Ishikawa (cell line): ENCODE data around the gene THSD1.

ENCODE experiments used
- CEBPB ChIP-seq: IDR thresholded peaks from 2 replicates; pipeline ENCODE4 v1.6.1; 2012
- CREB1 ChIP-seq: IDR thresholded peaks from 2 replicates; pipeline ENCODE4 v1.6.1; 2012; ENCODE audit warnings: low read depth
- EGR1 ChIP-seq: IDR thresholded peaks from 2 replicates; pipeline ENCODE4 v1.6.1; 2012
- EP300 ChIP-seq: IDR thresholded peaks from 2 replicates; pipeline ENCODE4 v1.6.1; 2012; ENCODE audit warnings: borderline replicate concordance
- FOXM1 ChIP-seq: IDR thresholded peaks from 2 replicates; pipeline ENCODE4 v1.6.1; 2012; ENCODE audit warnings: low read depth, borderline replicate concordance
- NFIC ChIP-seq: IDR thresholded peaks from 2 replicates; pipeline ENCODE4 v1.6.1; 2012
- RAD21 ChIP-seq: IDR thresholded peaks from 2 replicates; pipeline ENCODE4 v1.6.1; 2012; ENCODE audit warnings: low read depth
- REST ChIP-seq: IDR thresholded peaks from 2 replicates; pipeline ENCODE4 v1.6.1; 2012; ENCODE audit warnings: low read depth, mild to moderate bottlenecking
- TAF1 ChIP-seq: IDR thresholded peaks from 2 replicates; pipeline ENCODE4 v1.6.1; 2012; ENCODE audit warnings: low read depth, mild to moderate bottlenecking
- TCF12 ChIP-seq: IDR thresholded peaks from 2 replicates; pipeline ENCODE4 v1.6.1; 2012; ENCODE audit warnings: low read depth
- TEAD4 ChIP-seq: IDR thresholded peaks from 2 replicates; pipeline ENCODE4 v1.6.1; 2012
- YY1 ChIP-seq: IDR thresholded peaks from 2 replicates; pipeline ENCODE4 v1.6.1; 2012; ENCODE audit warnings: low read depth
- ZBTB7A ChIP-seq: IDR thresholded peaks from 2 replicates; pipeline ENCODE4 v1.6.1; 2012; ENCODE audit warnings: low read depth
- TF ChIP-seq, protein P1 (sequence below): IDR thresholded peaks from 2 replicates; pipeline ENCODE4 v1.6.1; 2012
- TF ChIP-seq, protein P2 (sequence below): IDR thresholded peaks from 2 replicates; pipeline ENCODE4 v1.6.1; 2012

THSD1 gene

DNA sequence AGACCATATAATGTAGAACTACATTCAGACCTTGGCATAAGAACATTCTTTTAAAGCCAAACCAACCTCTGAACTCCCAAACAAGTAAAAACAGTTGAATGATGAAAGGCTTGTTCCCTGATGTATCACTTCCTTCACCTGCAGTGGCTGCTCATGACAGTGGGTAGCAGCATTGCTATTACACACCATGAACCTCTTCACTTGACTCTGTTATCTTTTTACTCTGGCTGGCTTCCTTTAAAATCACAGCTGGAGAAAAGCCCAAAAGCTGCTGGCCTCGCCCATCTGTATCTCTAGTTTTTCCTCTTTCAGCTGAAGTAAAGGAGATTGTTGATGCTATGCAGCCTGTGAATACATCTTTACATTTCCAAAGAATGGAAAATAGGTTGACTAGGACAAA, 22.6 kb downstream of the THSD1 start:
- TF ChIP-seq TCF12, result no peak
- no peak for TF ChIP-seq ZBTB7A
- no peak for TF ChIP-seq TEAD4
- TF ChIP-seq, protein P1, sequence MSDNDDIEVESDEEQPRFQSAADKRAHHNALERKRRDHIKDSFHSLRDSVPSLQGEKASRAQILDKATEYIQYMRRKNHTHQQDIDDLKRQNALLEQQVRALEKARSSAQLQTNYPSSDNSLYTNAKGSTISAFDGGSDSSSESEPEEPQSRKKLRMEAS, result no peak
- no peak for TF ChIP-seq REST
- no peak for TF ChIP-seq FOXM1
- TF ChIP-seq RAD21, result no peak
- no peak for TF ChIP-seq EP300
- TF ChIP-seq EGR1, result no peak
- TF ChIP-seq YY1, result no peak
- no peak for TF ChIP-seq CEBPB

- TF ChIP-seq TCF12 (no peak), CEBPB (no peak), EGR1 (no peak), FOXM1 (no peak), CREB1 (no peak), YY1 (no peak), EP300 (no peak), ZBTB7A (no peak), REST (no peak), NFIC (no peak), TEAD4 (no peak), TAF1 (no peak), RAD21 (no peak)
- TF ChIP-seq, protein P2, sequence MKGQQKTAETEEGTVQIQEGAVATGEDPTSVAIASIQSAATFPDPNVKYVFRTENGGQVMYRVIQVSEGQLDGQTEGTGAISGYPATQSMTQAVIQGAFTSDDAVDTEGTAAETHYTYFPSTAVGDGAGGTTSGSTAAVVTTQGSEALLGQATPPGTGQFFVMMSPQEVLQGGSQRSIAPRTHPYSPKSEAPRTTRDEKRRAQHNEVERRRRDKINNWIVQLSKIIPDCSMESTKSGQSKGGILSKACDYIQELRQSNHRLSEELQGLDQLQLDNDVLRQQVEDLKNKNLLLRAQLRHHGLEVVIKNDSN, result no peak
- TF ChIP-seq, protein P1, result no peak
These were observed 27.7 kb downstream of the THSD1 start for GRCh38 chr13:52378312-52378711.

DNA sequence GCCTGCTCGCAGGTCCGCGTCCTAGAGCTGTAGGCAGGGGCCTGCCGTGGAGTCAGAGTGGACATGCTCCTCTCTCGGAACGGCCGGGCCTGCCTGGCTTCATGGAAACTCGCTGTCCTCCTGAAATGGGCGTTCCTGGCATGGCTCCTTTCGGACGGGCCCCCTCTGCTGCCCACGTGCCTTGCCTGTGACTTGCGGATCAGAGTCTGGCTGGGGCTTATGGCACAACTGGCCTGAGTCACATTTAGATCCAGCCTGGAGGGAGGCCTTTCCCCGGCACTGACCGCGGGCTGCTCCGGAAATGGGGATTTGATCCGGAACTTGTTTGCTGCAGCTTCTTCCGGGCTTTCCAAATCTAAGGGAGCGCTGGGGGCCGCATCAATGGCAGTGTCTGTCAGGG, 28.1 kb downstream of the THSD1 start:
- TF ChIP-seq EP300 (no peak), EGR1 (no peak), FOXM1 (no peak), YY1 (no peak), RAD21 (no peak), ZBTB7A (no peak), TCF12 (no peak), NFIC (no peak), TAF1 (no peak), TEAD4 (no peak), CEBPB (no peak), REST (no peak)
- TF ChIP-seq, protein P2, result no peak
- TF ChIP-seq, protein P1, result no peak

DNA sequence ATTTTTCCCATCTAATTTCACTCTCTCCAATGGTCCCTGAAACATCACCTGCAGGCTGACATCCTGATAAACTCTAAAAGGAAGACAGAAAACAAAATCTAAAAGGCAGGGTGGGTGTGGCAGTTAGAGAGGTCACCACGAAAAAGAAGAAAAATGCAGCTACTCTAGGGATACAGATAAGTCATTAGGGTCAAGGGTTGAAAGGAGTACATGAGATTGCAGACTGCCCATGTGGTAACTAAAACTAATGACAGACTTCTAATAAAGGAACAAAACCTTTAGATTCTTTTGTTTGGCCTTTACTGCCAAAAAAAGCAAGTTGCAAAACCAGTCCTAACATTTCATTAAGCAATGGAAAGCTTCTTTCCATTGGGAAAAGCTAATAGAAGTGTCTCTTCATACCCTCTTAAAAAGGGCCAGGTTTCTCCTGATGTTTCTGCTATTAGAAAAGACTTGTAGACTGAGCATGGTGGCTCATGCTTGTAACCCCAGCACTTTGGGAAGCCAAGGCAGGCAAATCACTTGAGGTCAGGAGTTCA, 31.0 kb downstream of the THSD1 start:
- TF ChIP-seq EGR1 (no peak), CEBPB (no peak), RAD21 (no peak), FOXM1 (no peak), NFIC (no peak), CREB1 (no peak), YY1 (no peak), TCF12 (no peak), TAF1 (no peak), EP300 (no peak), TEAD4 (no peak), ZBTB7A (no peak), REST (no peak)
- TF ChIP-seq, protein P2, result no peak
- TF ChIP-seq, protein P1, result no peak
